ENCODE data around the gene DCDC2C.

DCDC2C gene

GRCh38 chr2:3779496-3780049 is 76.2 kb downstream of the DCDC2C start:
- no peaks in the 10 kb centered on the region for H3K36me3 ChIP-seq (ENCODE audit: insufficient read depth, low read length)
- H3K4me2 ChIP-seq (ENCODE audit: low read length): no peak overlapping the region
- peaks cover 5% of the 10 kb centered on the region; the same call in 1 of the 2 replicates for H3K27me3 ChIP-seq (ENCODE audit: insufficient read depth, low read length)
- TF ChIP-seq CTCF (IDR thresholded peaks at IDR 0.05; ENCODE audit: low read length) (no peak), EZH2 (IDR thresholded peaks at IDR 0.05; ENCODE audit: borderline replicate concordance, low read length) (no peak)
- peaks cover 13% of the 10 kb centered on the region for H3K4me1 ChIP-seq (ENCODE audit: insufficient read depth, low read length, severe bottlenecking)
- H3K9me3 ChIP-seq (ENCODE audit: low read length): no peaks in the 10 kb centered on the region
- no peak overlapping the region for H3K9ac ChIP-seq (ENCODE audit: low read length)
- no peaks in the 10 kb centered on the region for H3K9me2 ChIP-seq (ENCODE audit: low read depth, low read length)
- no peak overlapping the region for H3K27ac ChIP-seq (ENCODE audit: low read depth, low read length, poor library complexity, severe bottlenecking)
- no peaks in the 10 kb centered on the region for H3F3A ChIP-seq (ENCODE audit: insufficient read depth, low read length)
- peak overlapping the region; percentile 11; the same call in 1 of the 2 replicates for H2AFZ ChIP-seq (ENCODE audit: low read length)
- no peaks in the 10 kb centered on the region for H3K79me2 ChIP-seq (ENCODE audit: insufficient read depth, low read length)
- no peak overlapping the region for H3K4me3 ChIP-seq (ENCODE audit: low read depth, low read length, poor library complexity, severe bottlenecking)
- H4K20me1 ChIP-seq (ENCODE audit: insufficient read depth, low read length): no peaks in the 10 kb centered on the region

GRCh38 chr2:3780477-3781402 is 77.4 kb downstream of the DCDC2C start:
- H2AFZ ChIP-seq (ENCODE audit: low read length): peak overlapping the region; percentile 11

GRCh38 chr2:3784731-3785130 is 81.4 kb downstream of the DCDC2C start:
- no peak overlapping the region for H3K9ac ChIP-seq (ENCODE audit: low read length)
- no peak overlapping the region for H2AFZ ChIP-seq (ENCODE audit: low read length)
- no peaks in the 10 kb centered on the region for H3K79me2 ChIP-seq (ENCODE audit: insufficient read depth, low read length)
- no peak overlapping the region for H3K4me2 ChIP-seq (ENCODE audit: low read length)
- no peak overlapping the region for H3K27ac ChIP-seq (ENCODE audit: low read depth, low read length, poor library complexity, severe bottlenecking)
- H3K36me3 ChIP-seq (ENCODE audit: insufficient read depth, low read length): no peaks in the 10 kb centered on the region
- 0 out of 2 replicates have a peak, but pooled peaks cover 4% of the 10 kb centered on the region for H3K27me3 ChIP-seq (ENCODE audit: insufficient read depth, low read length)
- TF ChIP-seq EZH2 (IDR thresholded peaks at IDR 0.05; ENCODE audit: borderline replicate concordance, low read length) (no peak), CTCF (IDR thresholded peaks at IDR 0.05; ENCODE audit: low read length) (no peak)
- no peaks in the 10 kb centered on the region for H3K9me3 ChIP-seq (ENCODE audit: low read length)
- no peaks in the 10 kb centered on the region for H3K9me2 ChIP-seq (ENCODE audit: low read depth, low read length)
- H3F3A ChIP-seq (ENCODE audit: insufficient read depth, low read length): no peaks in the 10 kb centered on the region
- no peak overlapping the region for H3K4me3 ChIP-seq (ENCODE audit: low read depth, low read length, poor library complexity, severe bottlenecking)
- H4K20me1 ChIP-seq (ENCODE audit: insufficient read depth, low read length): no peaks in the 10 kb centered on the region
- H3K4me1 ChIP-seq (ENCODE audit: insufficient read depth, low read length, severe bottlenecking): peaks cover 11% of the 10 kb centered on the region

More at GRCh38 chr2:3780477-3781402, 77.4 kb downstream of the DCDC2C start:
- Histone ChIP-seq H3K27me3 (ENCODE audit: insufficient read depth, low read length) (peaks cover 5% of the 10 kb centered on the region; the same call in 1 of the 2 replicates), H3F3A (ENCODE audit: insufficient read depth, low read length) (no peaks in the 10 kb centered on the region), H3K4me3 (ENCODE audit: low read depth, low read length, poor library complexity, severe bottlenecking) (peak overlapping the region; percentile 39), H3K27ac (ENCODE audit: low read depth, low read length, poor library complexity, severe bottlenecking) (no peak overlapping the region), H4K20me1 (ENCODE audit: insufficient read depth, low read length) (no peaks in the 10 kb centered on the region), H3K9me2 (ENCODE audit: low read depth, low read length) (no peaks in the 10 kb centered on the region), H3K9ac (ENCODE audit: low read length) (no peak overlapping the region; the same call in 1 of the 2 replicates), H3K79me2 (ENCODE audit: insufficient read depth, low read length) (no peaks in the 10 kb centered on the region), H3K4me1 (ENCODE audit: insufficient read depth, low read length, severe bottlenecking) (peaks cover 13% of the 10 kb centered on the region), H3K36me3 (ENCODE audit: insufficient read depth, low read length) (no peaks in the 10 kb centered on the region), H3K9me3 (ENCODE audit: low read length) (no peaks in the 10 kb centered on the region), H3K4me2 (ENCODE audit: low read length) (peak overlapping the region; percentile 57)
- TF ChIP-seq CTCF (IDR thresholded peaks at IDR 0.05; ENCODE audit: low read length) (peak; percentile 95), EZH2 (IDR thresholded peaks at IDR 0.05; ENCODE audit: borderline replicate concordance, low read length) (no peak)
